B cell (primary cell): ENCODE results near the gene RNF167. TPM values are rescaled to one million over a fixed set of nuclear protein-coding genes. Genes with fewer than 3 reads are reported as not detected.

Experiments
- ATAC-seq: fragments of 200-7000 bp; cut with Tn5 transposase; one replicate; pipeline ENCODE4 v1.10.0; 2021; ENCODE audit warnings: low read depth, mild to moderate bottlenecking, moderate number of reproducible peaks, moderate library complexity
- CTCF ChIA-PET: fragments of 350-600 bp; sonication (Branson Sonifier 250); formaldehyde crosslinking; loops from one replicate; lab custom pipeline; 2021; ENCODE audit warnings: antibody characterized with exemption, inconsistent platforms; lab: Charles Lee
- POLR2A ChIA-PET: fragments of 350-600 bp; sonication (Branson Sonifier 250); formaldehyde crosslinking; loops from one replicate; lab custom pipeline; 2021; ENCODE audit warnings: antibody characterized with exemption; lab: Charles Lee
- DNase-seq: peaks from one replicate; pipeline ENCODE4 v3.0.0; 2013
- H2AFZ ChIP-seq: 2 replicates; pipeline ENCODE4 v1.6.1; 2012; ENCODE audit warnings: mild to moderate bottlenecking, low read depth, low read length; ENCODE audit not compliant: insufficient read depth, poor library complexity, severe bottlenecking
- H3K27ac ChIP-seq, 2 donors: 1 replicate in 1 of 2; 2 replicates in 1 of 2; pipeline ENCODE4 v1.5.1; 2012 to 2013; ENCODE audit warnings: low read length in 2 of 2, mild to moderate bottlenecking in 2 of 2, moderate library complexity in 1 of 2
- H3K27me3 ChIP-seq, 4 experiments: fragments of 200-600 bp in 1 of 4; sonication (generic) in 1 of 4; replicated peaks in 1 of 4; 1 replicate in 2 of 4; 2 replicates in 2 of 4; pipeline versions ENCODE4 v1.6.1 to v1.7.0; 2013 to 2016; ENCODE audit warnings: low read length in 3 of 4, mild to moderate bottlenecking in 2 of 4, mixed read lengths in 1 of 4, moderate library complexity in 1 of 4; ENCODE audit not compliant: insufficient read depth in 4 of 4, control insufficient read depth in 3 of 4; ENCODE audit errors: control extremely low read depth in 1 of 4
- H3K36me3 ChIP-seq, 2 experiments: replicated peaks in 1 of 2; 1 replicate in 1 of 2; 2 replicates in 1 of 2; pipeline versions ENCODE4 v1.6.1 to v1.7.1; 2013; ENCODE audit warnings: low read length in 1 of 2; ENCODE audit not compliant: insufficient read depth in 2 of 2, control insufficient read depth in 1 of 2; ENCODE audit errors: control extremely low read depth in 1 of 2, extremely low read depth in 1 of 2
- H3K4me1 ChIP-seq, 2 donors: fragments of 200-600 bp in 1 of 2; sonication (generic) in 1 of 2; 1 replicate in 1 of 2; 2 replicates in 1 of 2; pipeline versions ENCODE4 v1.5.1 to v1.6.1; 2013 to 2017; ENCODE audit warnings: low read length in 2 of 2; ENCODE audit not compliant: control insufficient read depth in 2 of 2, insufficient read depth in 2 of 2
- H3K4me2 ChIP-seq: replicated peaks from 2 replicates; pipeline ENCODE3; 2012; ENCODE audit warnings: mild to moderate bottlenecking, low read depth, low read length; ENCODE audit not compliant: poor library complexity, severe bottlenecking
- H3K4me3 ChIP-seq, 5 experiments: fragments of 200-600 bp in 1 of 5; sonication (generic) in 1 of 5; 1 replicate in 3 of 5; 2 replicates in 2 of 5; pipeline versions ENCODE4 v1.5.1 to v1.7.0; 2011 to 2016; ENCODE audit warnings: low read length in 4 of 5, mild to moderate bottlenecking in 4 of 5, low read depth in 2 of 5, control low read depth in 1 of 5, moderate library complexity in 1 of 5; ENCODE audit not compliant: insufficient read depth in 1 of 5; ENCODE audit errors: control extremely low read depth in 1 of 5, extremely low read depth in 1 of 5
- H3K79me2 ChIP-seq: fragments of 200-600 bp; sonication (generic); one replicate; pipeline ENCODE4 v1.6.0; 2016; ENCODE audit warnings: low read length; ENCODE audit not compliant: control insufficient read depth, insufficient read depth
- H3K9ac ChIP-seq: fragments of 200-600 bp; sonication (generic); 2 replicates; pipeline ENCODE4 v1.6.1; 2017; ENCODE audit warnings: mild to moderate bottlenecking, low read length, moderate library complexity
- H3K9me3 ChIP-seq, 3 donors: one replicate each; pipeline versions ENCODE4 v1.6.1 to v1.7.1; 2013; ENCODE audit warnings: low read length in 2 of 3; ENCODE audit not compliant: control insufficient read depth in 2 of 3, insufficient read depth in 1 of 3; ENCODE audit errors: control extremely low read depth in 1 of 3
- H4K20me1 ChIP-seq: 2 replicates; pipeline ENCODE4 v1.6.0; 2012; ENCODE audit warnings: mild to moderate bottlenecking, low read length; ENCODE audit not compliant: insufficient read depth, control insufficient read depth, poor library complexity, severe bottlenecking
- H3K27ac Mint-ChIP-seq: one replicate; pipeline ENCODE4 v1.8.0; 2021; ENCODE audit warnings: mixed read lengths
- H3K27me3 Mint-ChIP-seq: one replicate; pipeline ENCODE4 v1.8.0; 2021; ENCODE audit warnings: mixed read lengths
- H3K4me1 Mint-ChIP-seq: one replicate; pipeline ENCODE4 v1.8.0; 2021; ENCODE audit warnings: mixed read lengths
- H3K4me3 Mint-ChIP-seq: one replicate; pipeline ENCODE4 v1.8.0; 2021; ENCODE audit warnings: mixed read lengths
- H3K9me3 Mint-ChIP-seq: one replicate; pipeline ENCODE4 v1.8.0; 2022; ENCODE audit warnings: mixed read lengths; ENCODE audit not compliant: insufficient read depth
- CTCF ChIP-seq: fragments of 200-600 bp; IDR thresholded peaks from one replicate; pipeline ENCODE4 v1.8.0; 2022; ENCODE audit warnings: antibody characterized with exemption, mild to moderate bottlenecking
- EZH2 ChIP-seq: IDR thresholded peaks from 2 replicates; pipeline ENCODE4 v1.6.1; 2012; ENCODE audit warnings: borderline replicate concordance, low read depth, mild to moderate bottlenecking, moderate library complexity, low read length; ENCODE audit not compliant: insufficient read depth, poor library complexity, severe bottlenecking
- WGBS: methylation state at CpG from one replicate; pipeline ENCODE4 v1.1.5; 2013; ENCODE audit warnings: missing lambda C conversion rate; ENCODE audit not compliant: insufficient coverage; 5-methylcytosine and 5-hydroxymethylcytosine counted together
- intact Hi-C: fragments of 100-400 bp; cut with micrococcal nuclease; formaldehyde crosslinking; loops from one replicate; pipeline ENCODE4 v1.10.0; 2022
- polyA plus RNA-seq: library from polyadenylated mRNA; depleted of rRNA; stranded (reverse); fragments of >200 nt; gene quantifications from 2 replicates; pipeline ENCODE4 v1.2.3, GENCODE V29; 2012
- small RNA-seq: library from RNA; depleted of rRNA; stranded (forward); fragments of <200 nt; gene quantifications from one replicate; pipeline ENCODE3, GENCODE V24; 2012; ENCODE audit warnings: low replicate concordance, low read depth; ENCODE audit not compliant: insufficient read length
- total RNA-seq, 2 donors: library from RNA; stranded (reverse); fragments of 120-200 nt in 1 of 2; gene quantifications; 1 replicate in 1 of 2; 2 replicates in 1 of 2; pipeline versions ENCODE4 v1.2.3 to v1.2.4, GENCODE V29; 2013 to 2022

Gene RNF167
- total and polyA plus RNA-seq, 2 donors (not counting 1 experiment from before 2014, with no cell fraction given): 143 to 186 TPM

GRCh38 chr17:4994081-4994595 is 54.1 kb downstream of the RNF167 start:
- Mint-ChIP-seq H3K4me1 (peaks cover 18% of the 10 kb centered on the region), H3K27ac (no peak overlapping the region), H3K4me3 (no peak overlapping the region), H3K27me3 (no peaks in the 10 kb centered on the region), H3K9me3 (no peaks in the 10 kb centered on the region)
- no peaks in the 10 kb centered on the region for H3K9me3 ChIP-seq
- no peak overlapping the region for H3K4me3 ChIP-seq
- H3K79me2 ChIP-seq: no peaks in the 10 kb centered on the region
- ATAC-seq (no peak), DNase-seq (no peak)
- H3K27me3 ChIP-seq: peaks cover 0 to 13% (median 2%) of the 10 kb centered on the region in 4 experiments
- H3K27ac ChIP-seq: no peak overlapping the region
- intact Hi-C loops: no loop called here
- CTCF ChIA-PET: interaction anchor here (1.0 to 1.4 kb wide), 2 partner anchors 16 to 68 kb away, joined by 3 to 4 read pairs; no protein-coding TSS in a partner anchor
- H3K36me3 ChIP-seq: no peaks in the 10 kb centered on the region
- no peak overlapping the region for H3K9ac ChIP-seq
- H3K4me1 ChIP-seq: peaks cover 17 to 20% of the 10 kb centered on the region in 2 donors
- no peak overlapping the region for H2AFZ ChIP-seq
- TF ChIP-seq EZH2 (no peak), CTCF (no peak)
- WGBS: 85% methylated on average over 4 of the region's 6 CpGs
- POLR2A ChIA-PET: interaction anchor here (0.7 kb wide), 1 partner anchor 103 kb away, joined by 8 read pairs; no protein-coding TSS in a partner anchor
- H3K4me2 ChIP-seq: no peak overlapping the region
- H4K20me1 ChIP-seq: no peaks in the 10 kb centered on the region

Small RNA genes within 50 kb of the gene (small RNA-seq; reads per million reads assigned to genes)
- gene MIR6864: not detected
- not detected for gene MIR6865

Other genes starting within 250 kb of the RNF167 start
- 71.8 and 80.9 TPM in 2 replicates for gene PELP1, start 236.1 kb upstream of the RNF167 start, total RNA-seq
- gene PELP1, start 236.1 kb upstream of the RNF167 start, polyA plus RNA-seq: 34.9 and 46.1 TPM in 2 replicates
- 148 and 164 TPM in 2 replicates for gene ARRB2, start 229.6 kb upstream of the RNF167 start, total RNA-seq
- gene ARRB2, start 229.6 kb upstream of the RNF167 start, polyA plus RNA-seq: 86.8 and 111 TPM in 2 replicates
- 25.5 and 30.7 TPM in 2 replicates for gene MED11, start 208.8 kb upstream of the RNF167 start, total RNA-seq
- gene MED11, start 208.8 kb upstream of the RNF167 start, polyA plus RNA-seq: 25.3 and 49.1 TPM in 2 replicates
- gene ZMYND15, start 200.4 kb upstream of the RNF167 start, total RNA-seq: 2.1 and 2.5 TPM in 2 replicates
- 0.72 and 0.82 TPM in 2 replicates for gene ZMYND15, start 200.4 kb upstream of the RNF167 start, polyA plus RNA-seq
- gene CXCL16, start 200.3 kb upstream of the RNF167 start, total RNA-seq: 19.3 and 22.0 TPM in 2 replicates
- gene CXCL16, start 200.3 kb upstream of the RNF167 start, polyA plus RNA-seq: 10.9 and 13.8 TPM in 2 replicates
- not detected in 2 replicates for gene TM4SF5, start 168.4 kb upstream of the RNF167 start, total RNA-seq
- not detected in 2 replicates for gene TM4SF5, start 168.4 kb upstream of the RNF167 start, polyA plus RNA-seq
- not detected in 2 replicates for gene VMO1, start 153.9 kb upstream of the RNF167 start, total RNA-seq
- 0.57 TPM in 1 of 2 replicates, not detected in the other for gene VMO1, start 153.9 kb upstream of the RNF167 start, polyA plus RNA-seq
- gene GLTPD2, start 151.3 kb upstream of the RNF167 start, total RNA-seq: not detected in 2 replicates
- gene GLTPD2, start 151.3 kb upstream of the RNF167 start, polyA plus RNA-seq: not detected in 2 replicates
- gene PSMB6, start 144.1 kb upstream of the RNF167 start, total RNA-seq: 55.7 and 56.0 TPM in 2 replicates
- gene PSMB6, start 144.1 kb upstream of the RNF167 start, polyA plus RNA-seq: 65.2 and 73.2 TPM in 2 replicates
- 69.2 and 72.1 TPM in 2 replicates for gene PLD2, start 133.1 kb upstream of the RNF167 start, total RNA-seq
- gene PLD2, start 133.1 kb upstream of the RNF167 start, polyA plus RNA-seq: 53.1 and 54.5 TPM in 2 replicates
- 108 and 109 TPM in 2 replicates for gene MINK1, start 106.9 kb upstream of the RNF167 start, total RNA-seq
- 160 and 190 TPM in 2 replicates for gene MINK1, start 106.9 kb upstream of the RNF167 start, polyA plus RNA-seq
- 2.5 and 3.9 TPM in 2 replicates for gene C17orf107, start 40.7 kb upstream of the RNF167 start, total RNA-seq
- 4.6 and 9.4 TPM in 2 replicates for gene C17orf107, start 40.7 kb upstream of the RNF167 start, polyA plus RNA-seq
- gene CHRNE, start 37.2 kb upstream of the RNF167 start, total RNA-seq: 0.99 and 1.0 TPM in 2 replicates
- gene CHRNE, start 37.2 kb upstream of the RNF167 start, polyA plus RNA-seq: 3.0 and 4.7 TPM in 2 replicates
- not detected in 2 replicates for gene GP1BA, start 8.0 kb upstream of the RNF167 start, total RNA-seq
- 0.06 and 0.07 TPM in 2 replicates for gene GP1BA, start 8.0 kb upstream of the RNF167 start, polyA plus RNA-seq
- gene SLC25A11, start 222 bp upstream of the RNF167 start, total RNA-seq: 32.3 and 42.7 TPM in 2 replicates
- gene SLC25A11, start 222 bp upstream of the RNF167 start, polyA plus RNA-seq: 26.1 and 44.4 TPM in 2 replicates
- 307 and 330 TPM in 2 replicates for gene PFN1, start 8.3 kb downstream of the RNF167 start, total RNA-seq
- 609 and 618 TPM in 2 replicates for gene PFN1, start 8.3 kb downstream of the RNF167 start, polyA plus RNA-seq
- gene ENO3, start 10.9 kb downstream of the RNF167 start, total RNA-seq: 32.5 and 34.8 TPM in 2 replicates
- gene ENO3, start 10.9 kb downstream of the RNF167 start, polyA plus RNA-seq: 35.4 and 50.1 TPM in 2 replicates
- gene SPAG7, start 27.5 kb downstream of the RNF167 start, total RNA-seq: 52.5 and 53.6 TPM in 2 replicates
- 43.4 and 46.9 TPM in 2 replicates for gene SPAG7, start 27.5 kb downstream of the RNF167 start, polyA plus RNA-seq
- gene CAMTA2, start 47.4 kb downstream of the RNF167 start, total RNA-seq: 57.6 and 57.9 TPM in 2 replicates
- gene CAMTA2, start 47.4 kb downstream of the RNF167 start, polyA plus RNA-seq: 37.1 and 48.3 TPM in 2 replicates
- 0.30 and 0.51 TPM in 2 replicates for gene INCA1, start 57.3 kb downstream of the RNF167 start, total RNA-seq
- 0.45 and 0.60 TPM in 2 replicates for gene INCA1, start 57.3 kb downstream of the RNF167 start, polyA plus RNA-seq
- gene KIF1C, start 57.7 kb downstream of the RNF167 start, total RNA-seq: 29.6 and 41.5 TPM in 2 replicates
- 2.9 and 5.7 TPM in 2 replicates for gene KIF1C, start 57.7 kb downstream of the RNF167 start, polyA plus RNA-seq
- gene SLC52A1, start 95.2 kb downstream of the RNF167 start, total RNA-seq: not detected in 2 replicates
- gene SLC52A1, start 95.2 kb downstream of the RNF167 start, polyA plus RNA-seq: not detected in 2 replicates
- gene ZFP3, start 138.2 kb downstream of the RNF167 start, total RNA-seq: 15.8 and 16.2 TPM in 2 replicates
- 3.2 and 5.1 TPM in 2 replicates for gene ZFP3, start 138.2 kb downstream of the RNF167 start, polyA plus RNA-seq
- gene ZNF232, start 171.6 kb downstream of the RNF167 start, total RNA-seq: 17.4 and 19.3 TPM in 2 replicates
- gene ZNF232, start 171.6 kb downstream of the RNF167 start, polyA plus RNA-seq: 9.9 and 10.2 TPM in 2 replicates
- gene USP6, start 175.8 kb downstream of the RNF167 start, total RNA-seq: 0.47 and 0.61 TPM in 2 replicates
- 0.14 and 0.36 TPM in 2 replicates for gene USP6, start 175.8 kb downstream of the RNF167 start, polyA plus RNA-seq